Panc1 (cell line): ENCODE data around the gene SKA2. TPM values are rescaled to one million over a fixed set of nuclear protein-coding genes. Genes with fewer than 3 reads are reported as not detected.
A peak's percentile ranks its signal among the peaks of the same experiment; 100 is the strongest.

Experiments used
- ATAC-seq: fragments of 200-7000 bp; cut with Tn5 transposase; 2 replicates; pipeline ENCODE4 v1.9.1; 2020; ENCODE audit warnings: mild to moderate bottlenecking, moderate library complexity
- BruUV-seq: library from RNA; stranded (reverse); fragments of 400-500 nt; replicated peaks from 2 replicates; lab custom pipeline; 2021; lab: Mats Ljungman, UMichigan
- CTCF ChIA-PET: fragments of 300-600 bp; sonication (Branson Sonifier 250); formaldehyde crosslinking; loops from one replicate; lab custom pipeline; 2022; ENCODE audit warnings: antibody characterized with exemption; lab: Charles Lee
- POLR2A ChIA-PET: fragments of 300-600 bp; sonication (Branson Sonifier 250); formaldehyde crosslinking; loops from one replicate; lab custom pipeline; 2022; ENCODE audit warnings: antibody characterized with exemption; lab: Charles Lee
- DNase-seq: peaks from one replicate; pipeline ENCODE4 v3.0.0-alpha.2; 2010; ENCODE audit warnings: low read depth, low spot score
- H3K27ac ChIP-seq: 2 replicates; pipeline ENCODE4 v1.5.1; 2011; ENCODE audit warnings: mild to moderate bottlenecking, low read length, inconsistent platforms
- H3K27me3 ChIP-seq: fragments of 200-500 bp; sonication (Bioruptor generic); 2 replicates; pipeline ENCODE4 v1.6.0; 2014; ENCODE audit warnings: low read length, inconsistent platforms; ENCODE audit not compliant: control insufficient read depth, insufficient read depth
- H3K36me3 ChIP-seq: fragments of 200-500 bp; sonication (Bioruptor generic); 2 replicates; pipeline ENCODE4 v1.5.1; 2014; ENCODE audit warnings: inconsistent platforms, mild to moderate bottlenecking, low read length, moderate library complexity; ENCODE audit not compliant: control insufficient read depth, insufficient read depth
- H3K4me1 ChIP-seq: 2 replicates; pipeline ENCODE4 v1.5.1; 2011; ENCODE audit warnings: inconsistent platforms, mild to moderate bottlenecking, low read length, moderate library complexity; ENCODE audit not compliant: control insufficient read depth, insufficient read depth
- H3K4me3 ChIP-seq, 2 experiments: 2 replicates each; pipeline ENCODE4 v1.5.1; 2011 to 2012; ENCODE audit warnings: low read depth in 2 of 2, low read length in 2 of 2, mild to moderate bottlenecking in 2 of 2, inconsistent platforms in 1 of 2, moderate library complexity in 1 of 2
- H3K9me3 ChIP-seq: fragments of 200-500 bp; sonication (Bioruptor generic); 2 replicates; pipeline ENCODE4 v1.5.1; 2014; ENCODE audit warnings: low read depth, mild to moderate bottlenecking, inconsistent platforms, low read length, moderate library complexity; ENCODE audit not compliant: control insufficient read depth, insufficient read depth
- POLR2AphosphoS5 ChIP-seq: IDR thresholded peaks from 2 replicates; pipeline ENCODE4 v1.6.1; 2012; ENCODE audit warnings: mild to moderate bottlenecking, low read depth, low read length, moderate library complexity
- SIN3A ChIP-seq: IDR thresholded peaks from 2 replicates; pipeline ENCODE4 v1.6.1; 2012; ENCODE audit warnings: low read depth, mild to moderate bottlenecking, low read length, moderate library complexity, borderline replicate concordance; ENCODE audit not compliant: insufficient read depth
- TCF7L2 ChIP-seq: IDR thresholded peaks from 2 replicates; pipeline ENCODE4 v1.6.1; 2011; ENCODE audit warnings: mild to moderate bottlenecking, low read depth, low read length, inconsistent platforms
- in situ Hi-C: cut with HindIII; loops from 2 replicates; pipeline ENCODE4 v1.10.0; 2016; ENCODE audit warnings: low sequenced_read_pairs, low pct_unique_long_range_greater_than_20kb
- intact Hi-C: fragments of 100-400 bp; cut with micrococcal nuclease; formaldehyde crosslinking; loops from one replicate; pipeline ENCODE4 v1.10.0; 2022; ENCODE audit not compliant: unreplicated experiment
- total RNA-seq: library from RNA; stranded (reverse); gene quantifications from one replicate; pipeline ENCODE4 v1.2.1, GENCODE V29; 2021; ENCODE audit not compliant: unreplicated experiment
- TF ChIP-seq, protein P1 (sequence below), 2 experiments: IDR thresholded peaks; 2 replicates each; pipeline ENCODE4 v1.6.1; 2011 to 2012; ENCODE audit warnings: low read depth in 2 of 2, control low read depth in 1 of 2, low read length in 1 of 2, mild to moderate bottlenecking in 1 of 2, moderate library complexity in 1 of 2; ENCODE audit not compliant: insufficient read depth in 1 of 2
- TF ChIP-seq, protein P2 (sequence below): fragments of 450-650 bp; IDR thresholded peaks from 2 replicates; pipeline ENCODE4 v1.5.1; 2017; ENCODE audit warnings: mild to moderate bottlenecking

Gene SKA2
- total RNA-seq, 1 experiment from 2014 or later = 30.3 TPM

- CTCF ChIA-PET = interaction anchor here (0.6 kb wide), 1 partner anchor 94 kb away, joined by 5 read pairs; no protein-coding TSS in a partner anchor
- in situ Hi-C loops = no loop called here
- H3K36me3 ChIP-seq = peaks cover 4% of the 10 kb centered on the region
Measured at GRCh38 chr17:59165933-59166342, 11.0 kb upstream of the SKA2 start.

GRCh38 chr17:59161477-59161876 lies 6.5 kb upstream of the SKA2 start:
- Histone ChIP-seq H3K36me3 (no peaks in the 10 kb centered on the region; the same call in 1 of the 2 replicates), H3K27ac (no peak overlapping the region), H3K4me1 (peaks cover 29% of the 10 kb centered on the region), H3K9me3 (no peaks in the 10 kb centered on the region), H3K4me3 (no peak overlapping the region), H3K27me3 (no peaks in the 10 kb centered on the region)
- intact Hi-C loops (no loop called here), in situ Hi-C loops (no loop called here)
- DNase-seq (no peak), ATAC-seq (no peak)
- ChIA-PET POLR2A (no interaction called here), CTCF (no interaction called here)
- TF ChIP-seq, protein P1, sequence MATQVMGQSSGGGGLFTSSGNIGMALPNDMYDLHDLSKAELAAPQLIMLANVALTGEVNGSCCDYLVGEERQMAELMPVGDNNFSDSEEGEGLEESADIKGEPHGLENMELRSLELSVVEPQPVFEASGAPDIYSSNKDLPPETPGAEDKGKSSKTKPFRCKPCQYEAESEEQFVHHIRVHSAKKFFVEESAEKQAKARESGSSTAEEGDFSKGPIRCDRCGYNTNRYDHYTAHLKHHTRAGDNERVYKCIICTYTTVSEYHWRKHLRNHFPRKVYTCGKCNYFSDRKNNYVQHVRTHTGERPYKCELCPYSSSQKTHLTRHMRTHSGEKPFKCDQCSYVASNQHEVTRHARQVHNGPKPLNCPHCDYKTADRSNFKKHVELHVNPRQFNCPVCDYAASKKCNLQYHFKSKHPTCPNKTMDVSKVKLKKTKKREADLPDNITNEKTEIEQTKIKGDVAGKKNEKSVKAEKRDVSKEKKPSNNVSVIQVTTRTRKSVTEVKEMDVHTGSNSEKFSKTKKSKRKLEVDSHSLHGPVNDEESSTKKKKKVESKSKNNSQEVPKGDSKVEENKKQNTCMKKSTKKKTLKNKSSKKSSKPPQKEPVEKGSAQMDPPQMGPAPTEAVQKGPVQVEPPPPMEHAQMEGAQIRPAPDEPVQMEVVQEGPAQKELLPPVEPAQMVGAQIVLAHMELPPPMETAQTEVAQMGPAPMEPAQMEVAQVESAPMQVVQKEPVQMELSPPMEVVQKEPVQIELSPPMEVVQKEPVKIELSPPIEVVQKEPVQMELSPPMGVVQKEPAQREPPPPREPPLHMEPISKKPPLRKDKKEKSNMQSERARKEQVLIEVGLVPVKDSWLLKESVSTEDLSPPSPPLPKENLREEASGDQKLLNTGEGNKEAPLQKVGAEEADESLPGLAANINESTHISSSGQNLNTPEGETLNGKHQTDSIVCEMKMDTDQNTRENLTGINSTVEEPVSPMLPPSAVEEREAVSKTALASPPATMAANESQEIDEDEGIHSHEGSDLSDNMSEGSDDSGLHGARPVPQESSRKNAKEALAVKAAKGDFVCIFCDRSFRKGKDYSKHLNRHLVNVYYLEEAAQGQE (IDR thresholded peaks at IDR 0.05; ENCODE audit: insufficient read depth in 1 of 2, low read depth in 2 of 2, low read length in 1 of 2) = no peak
- TF ChIP-seq POLR2AphosphoS5 = no peak
- TF ChIP-seq, protein P2, sequence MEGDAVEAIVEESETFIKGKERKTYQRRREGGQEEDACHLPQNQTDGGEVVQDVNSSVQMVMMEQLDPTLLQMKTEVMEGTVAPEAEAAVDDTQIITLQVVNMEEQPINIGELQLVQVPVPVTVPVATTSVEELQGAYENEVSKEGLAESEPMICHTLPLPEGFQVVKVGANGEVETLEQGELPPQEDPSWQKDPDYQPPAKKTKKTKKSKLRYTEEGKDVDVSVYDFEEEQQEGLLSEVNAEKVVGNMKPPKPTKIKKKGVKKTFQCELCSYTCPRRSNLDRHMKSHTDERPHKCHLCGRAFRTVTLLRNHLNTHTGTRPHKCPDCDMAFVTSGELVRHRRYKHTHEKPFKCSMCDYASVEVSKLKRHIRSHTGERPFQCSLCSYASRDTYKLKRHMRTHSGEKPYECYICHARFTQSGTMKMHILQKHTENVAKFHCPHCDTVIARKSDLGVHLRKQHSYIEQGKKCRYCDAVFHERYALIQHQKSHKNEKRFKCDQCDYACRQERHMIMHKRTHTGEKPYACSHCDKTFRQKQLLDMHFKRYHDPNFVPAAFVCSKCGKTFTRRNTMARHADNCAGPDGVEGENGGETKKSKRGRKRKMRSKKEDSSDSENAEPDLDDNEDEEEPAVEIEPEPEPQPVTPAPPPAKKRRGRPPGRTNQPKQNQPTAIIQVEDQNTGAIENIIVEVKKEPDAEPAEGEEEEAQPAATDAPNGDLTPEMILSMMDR = no peak
- TF ChIP-seq SIN3A = no peak
- no peak for TF ChIP-seq TCF7L2
- no TSS peak for BruUV-seq

More at GRCh38 chr17:59165933-59166342, 11.0 kb upstream of the SKA2 start:
- Histone ChIP-seq H3K27me3 (no peaks in the 10 kb centered on the region), H3K9me3 (no peaks in the 10 kb centered on the region), H3K4me1 (peaks cover 6% of the 10 kb centered on the region; the same call in 1 of the 2 replicates), H3K27ac (no peak overlapping the region; the same call in 1 of the 2 replicates), H3K4me3 (no peak overlapping the region)
- intact Hi-C loops = no loop called here
- BruUV-seq = no TSS peak
- no peak for DNase-seq
- TF ChIP-seq, protein P2 = peak; percentile 75
- no peak for TF ChIP-seq POLR2AphosphoS5
- TF ChIP-seq TCF7L2 = no peak
- POLR2A ChIA-PET = no interaction called here
- ATAC-seq = peak; percentile 70; the same call in 1 of the 2 replicates
